LNCAP (cell line): ENCODE measurements around the gene COL21A1.

ENCODE experiments used
- TF ChIP-seq, protein P1 (sequence below): fragments of 450-650 bp; IDR thresholded peaks from 2 replicates; pipeline ENCODE4 v1.5.1; 2017; ENCODE audit warnings: mild to moderate bottlenecking

The COL21A1 gene

DNA sequence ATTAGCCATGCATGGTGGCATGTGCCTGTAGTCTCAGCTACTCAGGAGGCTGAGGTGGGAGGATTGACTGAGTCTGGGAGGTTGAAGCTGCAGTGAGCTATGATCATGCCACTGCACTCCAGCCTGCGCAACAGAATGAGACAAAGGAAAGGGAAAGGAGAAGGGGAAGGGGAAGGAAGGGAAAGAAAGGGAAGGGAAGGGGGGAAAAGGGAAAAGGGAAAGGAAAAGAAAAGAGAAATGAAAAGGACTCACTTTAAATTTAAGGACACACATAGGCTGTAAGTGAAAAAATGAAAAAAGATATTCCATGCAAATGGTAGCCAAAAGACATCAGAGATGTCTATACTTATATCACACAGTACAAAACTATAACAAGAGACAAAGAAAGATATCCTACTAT is 74.2 kb downstream of the COL21A1 start:
- TF ChIP-seq, protein P1, sequence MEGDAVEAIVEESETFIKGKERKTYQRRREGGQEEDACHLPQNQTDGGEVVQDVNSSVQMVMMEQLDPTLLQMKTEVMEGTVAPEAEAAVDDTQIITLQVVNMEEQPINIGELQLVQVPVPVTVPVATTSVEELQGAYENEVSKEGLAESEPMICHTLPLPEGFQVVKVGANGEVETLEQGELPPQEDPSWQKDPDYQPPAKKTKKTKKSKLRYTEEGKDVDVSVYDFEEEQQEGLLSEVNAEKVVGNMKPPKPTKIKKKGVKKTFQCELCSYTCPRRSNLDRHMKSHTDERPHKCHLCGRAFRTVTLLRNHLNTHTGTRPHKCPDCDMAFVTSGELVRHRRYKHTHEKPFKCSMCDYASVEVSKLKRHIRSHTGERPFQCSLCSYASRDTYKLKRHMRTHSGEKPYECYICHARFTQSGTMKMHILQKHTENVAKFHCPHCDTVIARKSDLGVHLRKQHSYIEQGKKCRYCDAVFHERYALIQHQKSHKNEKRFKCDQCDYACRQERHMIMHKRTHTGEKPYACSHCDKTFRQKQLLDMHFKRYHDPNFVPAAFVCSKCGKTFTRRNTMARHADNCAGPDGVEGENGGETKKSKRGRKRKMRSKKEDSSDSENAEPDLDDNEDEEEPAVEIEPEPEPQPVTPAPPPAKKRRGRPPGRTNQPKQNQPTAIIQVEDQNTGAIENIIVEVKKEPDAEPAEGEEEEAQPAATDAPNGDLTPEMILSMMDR, result no peak

DNA sequence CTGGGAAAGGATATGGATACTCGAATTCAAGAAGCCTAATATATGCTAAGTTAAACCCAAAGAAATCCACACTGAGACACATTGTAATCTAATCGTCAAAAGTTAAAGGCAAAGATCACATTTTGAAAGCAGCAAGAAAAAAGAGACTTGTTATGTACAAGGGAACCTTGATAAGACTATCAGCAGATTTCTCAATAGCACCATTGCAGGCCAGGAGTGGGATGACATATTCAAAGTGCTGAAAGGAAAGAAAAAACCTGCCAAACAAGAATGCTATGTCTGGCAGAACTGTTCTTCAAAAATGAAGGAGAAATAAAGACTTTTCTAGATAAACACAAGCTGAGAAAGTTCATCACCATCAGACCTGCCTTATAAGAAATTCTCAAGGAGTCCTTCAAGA is 75.2 kb downstream of the COL21A1 start:
- TF ChIP-seq, protein P1, result no peak

GRCh38 chr6:56169366-56169765 is 78.0 kb downstream of the COL21A1 start:
- TF ChIP-seq, protein P1, result no peak

- TF ChIP-seq, protein P1, result no peak
Observed at GRCh38 chr6:56168596-56168995, 78.8 kb downstream of the COL21A1 start.

- TF ChIP-seq, protein P1, result no peak
Observed at GRCh38 chr6:56162081-56162480, 85.3 kb downstream of the COL21A1 start.

GRCh38 chr6:56160489-56160888 is 86.9 kb downstream of the COL21A1 start:
- TF ChIP-seq, protein P1, result no peak

- TF ChIP-seq, protein P1, result no peak
Observed at GRCh38 chr6:56158571-56158970, 88.8 kb downstream of the COL21A1 start.

- TF ChIP-seq, protein P1, result no peak
Observed at GRCh38 chr6:56156643-56157042, 90.7 kb downstream of the COL21A1 start.
